Smooth muscle cell (in vitro differentiated cells): ENCODE data around the gene NBPF14. TPM values are rescaled to one million over a fixed set of nuclear protein-coding genes. Genes with fewer than 3 reads are reported as not detected.
"Not testable (repeated sequence)": the region's sequence is repeated elsewhere in the genome, so short reads cannot be mapped to it uniquely, and the experiment has no call there.

ENCODE experiments used
- DNase-seq: peaks from one replicate; lab custom pipeline; 2025; ENCODE audit not compliant: unreplicated experiment; lab: John Stamatoyannopoulos, UW
- H2AFZ ChIP-seq: fragments of 200-600 bp; sonication (generic); 2 replicates; pipeline ENCODE4 v1.6.0; 2016; ENCODE audit warnings: antibody characterized with exemption, low read depth, mild to moderate bottlenecking
- H3F3A ChIP-seq: fragments of 200-600 bp; sonication (generic); 2 replicates; pipeline ENCODE4 v1.6.0; 2017; ENCODE audit warnings: antibody characterized with exemption, low read depth
- H3K27ac ChIP-seq: fragments of 200-600 bp; sonication (generic); 2 replicates; pipeline ENCODE4 v1.5.1; 2016; ENCODE audit warnings: low read depth, mild to moderate bottlenecking
- H3K27me3 ChIP-seq: fragments of 200-600 bp; sonication (generic); 2 replicates; pipeline ENCODE4 v1.6.1; 2016; ENCODE audit warnings: low read depth, mild to moderate bottlenecking
- H3K36me3 ChIP-seq: fragments of 200-600 bp; sonication (generic); 2 replicates; pipeline ENCODE4 v1.5.1; 2016; ENCODE audit warnings: low read depth
- H3K4me1 ChIP-seq: fragments of 200-600 bp; sonication (generic); 2 replicates; pipeline ENCODE4 v1.5.1; 2016; ENCODE audit warnings: low read depth
- H3K4me2 ChIP-seq: fragments of 200-600 bp; sonication (generic); 2 replicates; pipeline ENCODE4 v1.6.0; 2016; ENCODE audit warnings: mild to moderate bottlenecking
- H3K4me3 ChIP-seq: fragments of 200-600 bp; sonication (generic); 2 replicates; pipeline ENCODE4 v1.5.1; 2016; ENCODE audit warnings: mild to moderate bottlenecking
- H3K79me2 ChIP-seq: fragments of 200-600 bp; sonication (generic); 2 replicates; pipeline ENCODE4 v1.6.0; 2016; ENCODE audit warnings: low read depth, mild to moderate bottlenecking
- H3K9ac ChIP-seq: fragments of 200-600 bp; sonication (generic); 2 replicates; pipeline ENCODE4 v1.6.0; 2016; ENCODE audit warnings: low read depth
- H3K9me3 ChIP-seq: fragments of 200-600 bp; sonication (generic); replicated peaks from 2 replicates; pipeline ENCODE4 v1.5.1; 2016; ENCODE audit warnings: low read depth
- H4K20me1 ChIP-seq: fragments of 200-600 bp; sonication (generic); 2 replicates; pipeline ENCODE4 v1.6.0; 2016; ENCODE audit warnings: low read depth
- whole genome bisulfite sequencing: methylation state at CpG from one replicate; pipeline ENCODE4 v1.1.7; 2016; ENCODE audit warnings: low lambda C conversion rate; 5-methylcytosine and 5-hydroxymethylcytosine counted together
- polyA plus RNA-seq: library from polyadenylated mRNA; unstranded; fragments of >200 nt; fragmentation: Nextera tagmentation; extraction: Ambion mirVana; gene quantifications from 2 replicates; pipeline ENCODE4 v1.2.1, GENCODE V29; 2016
- total RNA-seq: library from RNA; depleted of rRNA; stranded (reverse); fragments of >200 nt; gene quantifications from 2 replicates; pipeline ENCODE4 v1.2.3, GENCODE V29; 2014
- TF ChIP-seq, protein P1 (sequence below): fragments of 200-600 bp; sonication (generic); IDR thresholded peaks from 2 replicates; pipeline ENCODE4 v1.5.1; 2017; ENCODE audit warnings: borderline replicate concordance, mild to moderate bottlenecking, antibody characterized with exemption; ENCODE audit not compliant: insufficient read depth, poor library complexity, severe bottlenecking

NBPF14 gene
- total and polyA plus RNA-seq, 2 experiments from 2014 or later: 19.1 to 30.8 TPM

DNA sequence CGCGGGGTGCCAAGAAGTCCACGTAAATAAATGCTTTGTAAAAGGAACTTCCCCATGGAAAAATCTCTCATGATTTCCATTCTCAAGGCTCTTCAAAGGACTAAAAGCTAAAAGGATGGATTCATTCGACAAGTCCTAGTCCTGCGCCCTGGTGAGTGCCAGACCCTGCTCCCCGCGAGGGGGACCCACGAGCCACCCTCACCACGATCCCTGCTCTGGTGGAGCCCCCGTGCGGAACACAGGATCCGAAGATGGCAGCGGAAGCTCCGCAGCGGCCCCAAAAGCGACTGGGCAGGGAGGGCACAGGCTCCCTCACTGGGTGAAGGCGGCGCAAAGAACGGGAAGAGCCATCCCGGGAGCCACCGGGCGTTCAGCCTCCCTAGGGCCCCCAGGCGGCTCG lies 67.2 kb downstream of the NBPF14 start:
- H4K20me1 ChIP-seq, H3K9me3 ChIP-seq, H3F3A ChIP-seq, H3K27ac ChIP-seq, H3K4me2 ChIP-seq, DNase-seq, H3K79me2 ChIP-seq, H3K27me3 ChIP-seq, H3K36me3 ChIP-seq, H3K4me1 ChIP-seq, H2AFZ ChIP-seq, H3K9ac ChIP-seq: not testable (repeated sequence)
- peak overlapping the region; percentile 39 for H3K4me3 ChIP-seq
- TF ChIP-seq, protein P1, sequence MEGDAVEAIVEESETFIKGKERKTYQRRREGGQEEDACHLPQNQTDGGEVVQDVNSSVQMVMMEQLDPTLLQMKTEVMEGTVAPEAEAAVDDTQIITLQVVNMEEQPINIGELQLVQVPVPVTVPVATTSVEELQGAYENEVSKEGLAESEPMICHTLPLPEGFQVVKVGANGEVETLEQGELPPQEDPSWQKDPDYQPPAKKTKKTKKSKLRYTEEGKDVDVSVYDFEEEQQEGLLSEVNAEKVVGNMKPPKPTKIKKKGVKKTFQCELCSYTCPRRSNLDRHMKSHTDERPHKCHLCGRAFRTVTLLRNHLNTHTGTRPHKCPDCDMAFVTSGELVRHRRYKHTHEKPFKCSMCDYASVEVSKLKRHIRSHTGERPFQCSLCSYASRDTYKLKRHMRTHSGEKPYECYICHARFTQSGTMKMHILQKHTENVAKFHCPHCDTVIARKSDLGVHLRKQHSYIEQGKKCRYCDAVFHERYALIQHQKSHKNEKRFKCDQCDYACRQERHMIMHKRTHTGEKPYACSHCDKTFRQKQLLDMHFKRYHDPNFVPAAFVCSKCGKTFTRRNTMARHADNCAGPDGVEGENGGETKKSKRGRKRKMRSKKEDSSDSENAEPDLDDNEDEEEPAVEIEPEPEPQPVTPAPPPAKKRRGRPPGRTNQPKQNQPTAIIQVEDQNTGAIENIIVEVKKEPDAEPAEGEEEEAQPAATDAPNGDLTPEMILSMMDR: peak; percentile 13
- WGBS: 0% methylated on average over 3 of the region's 24 CpGs

DNA sequence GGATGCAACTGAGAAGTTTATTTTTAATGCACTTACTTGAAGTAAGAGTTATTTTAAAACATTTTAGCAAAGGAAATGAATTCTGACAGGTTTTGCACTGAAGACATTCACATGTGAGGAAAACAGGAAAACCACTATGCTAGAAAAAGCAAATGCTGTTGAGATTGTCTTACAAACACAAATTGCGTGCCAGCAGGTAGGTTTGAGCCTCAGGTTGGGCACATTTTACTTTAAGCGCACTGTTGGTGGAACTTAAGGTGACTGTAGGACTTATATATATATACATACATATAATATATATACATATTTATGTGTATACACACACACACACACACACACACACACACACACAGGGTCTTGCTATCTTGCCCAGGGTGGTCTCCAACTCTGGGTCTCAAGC lies 69.2 kb downstream of the NBPF14 start:
- not testable (repeated sequence) for H3F3A ChIP-seq, H2AFZ ChIP-seq, H3K4me1 ChIP-seq, H3K27ac ChIP-seq, H3K9ac ChIP-seq, H4K20me1 ChIP-seq, H3K27me3 ChIP-seq, H3K9me3 ChIP-seq, H3K4me2 ChIP-seq, H3K79me2 ChIP-seq, DNase-seq, H3K4me3 ChIP-seq, H3K36me3 ChIP-seq
- WGBS: 97% methylated on average over 2 of the region's 2 CpGs

DNA sequence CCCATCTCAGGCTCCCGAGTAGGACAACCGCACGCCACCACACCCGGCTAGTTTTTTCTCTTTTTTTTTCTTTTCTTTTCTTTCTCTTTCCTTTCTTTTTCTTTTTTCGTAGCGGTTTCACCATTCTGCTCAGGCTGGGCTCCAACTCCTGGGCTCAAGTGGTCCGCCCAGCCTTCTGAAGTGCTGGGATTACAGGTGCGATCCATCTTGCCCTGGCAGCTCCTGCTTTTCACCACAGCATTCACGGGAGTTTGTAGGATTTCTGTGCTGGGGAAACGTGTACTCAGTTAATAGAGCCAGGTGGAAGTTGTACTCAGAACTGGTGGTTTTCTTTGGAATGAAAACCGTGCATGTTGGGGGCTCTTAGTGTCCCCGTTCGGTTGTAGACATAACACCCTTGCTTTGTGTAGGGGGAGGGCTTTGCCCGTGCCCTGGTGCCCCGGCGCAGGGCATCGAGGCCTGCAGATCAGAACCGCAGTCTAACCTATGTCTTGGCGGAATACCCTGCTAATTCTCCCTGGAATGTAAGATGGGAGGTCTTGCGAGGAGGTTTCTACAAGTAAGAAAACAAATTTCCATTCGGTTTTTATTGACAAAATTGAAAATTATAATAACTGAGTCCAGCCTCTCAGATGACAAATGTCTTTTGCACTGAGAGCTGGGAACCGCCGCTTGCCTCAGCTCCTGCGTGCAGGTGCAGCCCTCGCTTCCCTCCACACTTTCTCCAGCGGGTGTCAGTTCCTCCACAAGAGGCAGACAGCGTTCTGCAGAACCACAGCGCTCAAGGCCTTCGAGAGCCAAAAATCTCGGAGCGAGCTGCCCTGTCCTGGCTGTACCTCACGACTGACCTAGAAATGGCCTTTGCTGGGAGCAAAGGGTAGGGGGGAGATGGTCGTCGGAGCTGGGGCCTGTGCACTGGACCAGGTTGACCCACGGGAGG lies 72.3 kb downstream of the NBPF14 start:
- 43% methylated on average over 21 of the region's 35 CpGs for WGBS
- not testable (repeated sequence) for DNase-seq, H3K9ac ChIP-seq, H3K9me3 ChIP-seq, H3F3A ChIP-seq, H3K27ac ChIP-seq, H3K4me1 ChIP-seq, H3K4me2 ChIP-seq, H3K27me3 ChIP-seq, H3K79me2 ChIP-seq, H4K20me1 ChIP-seq, H3K36me3 ChIP-seq, H2AFZ ChIP-seq
- H3K4me3 ChIP-seq: peak overlapping the region; percentile 21

DNA sequence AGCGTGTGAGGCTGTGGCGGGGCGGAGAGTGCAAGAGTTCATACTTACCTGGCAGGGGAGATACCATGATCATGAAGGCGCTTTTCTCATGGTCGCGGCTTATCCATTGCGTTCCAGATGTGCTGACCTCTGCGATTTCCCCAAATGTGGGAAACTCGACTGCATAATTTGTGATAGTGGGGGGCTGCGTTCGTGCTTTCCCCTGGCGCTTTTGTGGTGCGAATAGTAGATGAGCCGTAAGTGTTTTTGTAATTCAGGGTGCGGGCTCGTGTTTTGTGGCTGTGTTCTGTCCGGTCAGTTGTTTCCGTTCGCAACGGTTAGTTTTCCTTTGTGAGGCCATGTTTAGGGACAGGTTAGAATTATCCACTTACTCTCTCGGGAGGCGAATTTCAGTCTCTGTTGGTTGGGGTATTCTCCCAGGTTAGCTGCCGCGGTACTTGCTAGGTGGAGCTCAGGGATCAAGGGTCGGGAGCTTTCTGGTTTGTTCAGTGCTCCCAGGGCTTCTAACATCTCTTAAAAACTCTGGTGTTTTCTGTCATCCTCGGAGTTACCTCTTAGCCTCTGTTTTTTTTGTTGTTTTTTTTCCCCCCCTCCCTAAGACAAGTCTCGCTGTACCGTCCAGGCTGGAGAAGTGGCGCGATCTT lies 73.1 kb downstream of the NBPF14 start:
- under 1% methylated on average over 28 of the region's 30 CpGs for WGBS
- not testable (repeated sequence) for H3K4me2 ChIP-seq

DNA sequence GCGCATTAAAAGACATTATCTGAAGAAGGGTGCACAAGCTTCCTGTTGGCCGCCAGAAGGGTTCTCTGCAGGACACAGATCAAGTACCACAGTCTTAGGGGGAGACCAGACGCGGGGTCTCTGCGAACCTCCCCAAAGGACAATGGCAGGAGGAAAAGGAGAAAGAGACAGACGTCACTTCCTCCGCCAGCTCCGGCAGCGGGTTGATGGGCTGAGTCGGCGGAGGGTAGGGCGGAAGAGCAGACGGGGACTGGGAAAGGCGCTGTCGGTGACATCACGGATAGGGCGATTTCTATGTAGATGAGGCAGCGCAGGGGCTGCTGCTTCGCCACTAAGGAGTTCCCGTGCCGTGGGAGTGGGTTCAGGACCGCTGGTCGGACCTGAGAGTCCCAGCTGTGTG lies 73.7 kb downstream of the NBPF14 start:
- Histone ChIP-seq H3K9ac (peak overlapping the region; percentile 47), H3K4me2 (peak overlapping the region; percentile 75), H3K27ac (peak overlapping the region; percentile 88), H3K4me3 (peak overlapping the region; percentile 41)
- not testable (repeated sequence) for H3K9me3 ChIP-seq, H3K36me3 ChIP-seq, H3K27me3 ChIP-seq, H4K20me1 ChIP-seq, H3K4me1 ChIP-seq, H3K79me2 ChIP-seq, H3F3A ChIP-seq, H2AFZ ChIP-seq
- DNase-seq: peak; percentile 35
- 4% methylated on average over 18 of the region's 23 CpGs for whole genome bisulfite sequencing

More for the DNA sequence above, 73.1 kb downstream of the NBPF14 start:
- not testable (repeated sequence) for H3K9me3 ChIP-seq, H4K20me1 ChIP-seq, H3K4me1 ChIP-seq, H3K9ac ChIP-seq, H3K79me2 ChIP-seq, H3F3A ChIP-seq, H2AFZ ChIP-seq, H3K36me3 ChIP-seq, H3K27me3 ChIP-seq
- H3K4me3 ChIP-seq: peak overlapping the region; percentile 21
- DNase-seq: peak; percentile 38
- peak overlapping the region; percentile 59 for H3K27ac ChIP-seq

DNA sequence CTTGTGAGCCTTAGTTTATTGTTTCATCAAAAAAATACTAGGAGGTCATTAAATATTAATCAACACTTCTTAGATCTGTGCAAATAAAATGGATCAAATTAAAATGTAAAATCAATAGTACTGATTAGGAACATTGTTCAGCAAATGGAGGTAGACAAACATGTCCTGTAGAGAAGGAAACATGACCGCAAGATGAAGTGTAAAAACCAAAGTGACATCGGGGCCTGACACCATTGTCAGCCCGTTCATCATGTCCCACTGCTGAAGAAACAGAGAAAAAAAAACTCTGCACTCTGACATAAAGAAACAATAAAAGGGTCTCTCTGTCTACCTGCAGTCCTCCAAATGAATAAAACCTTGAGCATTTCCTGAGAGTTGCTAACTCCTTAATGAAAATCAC lies 81.5 kb downstream of the NBPF14 start:
- not testable (repeated sequence) for H3K9ac ChIP-seq, H3K36me3 ChIP-seq, DNase-seq, H3K27ac ChIP-seq, H3K79me2 ChIP-seq, H3K4me1 ChIP-seq, H3K4me2 ChIP-seq, H3K9me3 ChIP-seq, H3K27me3 ChIP-seq, H2AFZ ChIP-seq, H3F3A ChIP-seq, H3K4me3 ChIP-seq, H4K20me1 ChIP-seq
- WGBS: no CpG with 5 or more reads among the region's 3 CpGs

DNA sequence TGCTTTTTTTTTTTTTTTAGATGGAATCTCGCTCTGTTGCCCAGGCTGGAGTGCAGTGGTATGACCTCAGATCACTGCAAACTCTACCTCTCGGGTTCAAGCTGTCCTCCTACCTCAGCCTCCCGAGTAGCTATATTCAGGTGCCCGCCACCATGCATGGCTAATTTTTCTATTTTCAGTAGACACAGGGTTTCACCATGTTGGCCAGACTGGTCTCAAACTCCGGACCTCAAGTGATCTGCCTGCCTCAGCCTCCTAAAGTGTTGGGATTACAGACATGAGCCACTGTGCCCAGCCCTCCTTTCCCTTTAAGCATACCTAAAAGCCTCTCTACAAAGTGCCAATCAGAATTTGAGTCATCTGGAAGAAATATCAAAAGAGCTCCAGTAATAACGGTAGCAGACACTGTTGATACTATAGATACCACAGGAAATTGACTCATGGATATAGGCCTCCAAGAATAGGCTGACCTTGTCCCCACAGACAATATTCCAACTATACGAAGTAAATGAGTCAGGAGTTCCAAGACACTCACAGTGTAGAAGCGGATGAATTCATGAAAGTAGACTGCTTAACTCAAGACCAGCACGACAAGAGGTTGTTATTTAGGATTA lies 83.1 kb downstream of the NBPF14 start:
- H3K4me1 ChIP-seq, H2AFZ ChIP-seq, H4K20me1 ChIP-seq, DNase-seq, H3F3A ChIP-seq, H3K36me3 ChIP-seq, H3K4me2 ChIP-seq, H3K9me3 ChIP-seq, H3K79me2 ChIP-seq, H3K9ac ChIP-seq, H3K27me3 ChIP-seq, H3K4me3 ChIP-seq: not testable (repeated sequence)
- H3K27ac ChIP-seq: peak overlapping the region; percentile 47
- 60% methylated on average over 8 of the region's 9 CpGs for WGBS
